CD4-positive, alpha-beta T cell treated with Interleukin-6 for 4 hours (primary cell): ENCODE data around the gene SHB.

Source experiments
- DNase-seq: peaks from one replicate; pipeline ENCODE4 v3.0.0-alpha.2; 2020; ENCODE audit warnings: mixed read lengths

Gene SHB

GRCh38 chr9:38068701-38069628 is at the start of gene SHB:
Gene SHB, minus strand, starts transcription at chr9:38069227. Its CDS starts 582 bp downstream, at chr9:38068645.
- DNase-seq = peak; percentile 93

- DNase-seq = no peak
These were observed 48.6 kb upstream of the SHB start for GRCh38 chr9:38117651-38118050.

GRCh38 chr9:38114905-38115304 is 45.9 kb upstream of the SHB start:
- DNase-seq = no peak

- no peak for DNase-seq
These were observed 43.4 kb upstream of the SHB start for GRCh38 chr9:38112456-38112855.

- no peak for DNase-seq
These were observed 43.0 kb upstream of the SHB start for GRCh38 chr9:38112049-38112448.

- no peak for DNase-seq
These were observed 41.4 kb upstream of the SHB start for GRCh38 chr9:38110476-38110875.

GRCh38 chr9:38109601-38110000 is 40.6 kb upstream of the SHB start:
- DNase-seq = no peak

- no peak for DNase-seq
These were observed 39.3 kb upstream of the SHB start for GRCh38 chr9:38108326-38108725.

GRCh38 chr9:38107811-38108304 is 38.8 kb upstream of the SHB start:
- DNase-seq = no peak

- no peak for DNase-seq
These were observed 38.4 kb upstream of the SHB start for GRCh38 chr9:38107405-38107804.

GRCh38 chr9:38106488-38106887 is 37.5 kb upstream of the SHB start:
- DNase-seq = no peak

- no peak for DNase-seq
These were observed 34.3 kb upstream of the SHB start for GRCh38 chr9:38103340-38103739.

- DNase-seq = no peak
These were observed 32.4 kb upstream of the SHB start for GRCh38 chr9:38101423-38101822.

GRCh38 chr9:38096238-38096805 is 27.3 kb upstream of the SHB start:
- DNase-seq = no peak

GRCh38 chr9:38094165-38094564 is 25.1 kb upstream of the SHB start:
- DNase-seq = no peak

GRCh38 chr9:38092656-38093055 is 23.6 kb upstream of the SHB start:
- DNase-seq = no peak

- DNase-seq = no peak
These were observed 23.1 kb upstream of the SHB start for GRCh38 chr9:38092200-38092524.

GRCh38 chr9:38091310-38092199 is 22.5 kb upstream of the SHB start:
- no peak for DNase-seq

GRCh38 chr9:38090170-38090569 is 21.1 kb upstream of the SHB start:
- DNase-seq = no peak

GRCh38 chr9:38089387-38090165 is 20.5 kb upstream of the SHB start:
- DNase-seq = no peak

- peak; percentile 77 for DNase-seq
These were observed 19.2 kb upstream of the SHB start for GRCh38 chr9:38088006-38088925.
